GM19397 (cell line): ENCODE results near the gene ZNF804A.
"Not testable (repeated sequence)": the region's sequence is repeated elsewhere in the genome, so short reads cannot be mapped to it uniquely, and the experiment has no call there.

Experiments
- ATAC-seq: cut with Tn5 transposase; IDR thresholded peaks from one replicate; pipeline ENCODE4 v1.9.1; 2021; ENCODE audit warnings: mild to moderate bottlenecking, moderate library complexity; ENCODE audit not compliant: unreplicated experiment

The ZNF804A gene

DNA sequence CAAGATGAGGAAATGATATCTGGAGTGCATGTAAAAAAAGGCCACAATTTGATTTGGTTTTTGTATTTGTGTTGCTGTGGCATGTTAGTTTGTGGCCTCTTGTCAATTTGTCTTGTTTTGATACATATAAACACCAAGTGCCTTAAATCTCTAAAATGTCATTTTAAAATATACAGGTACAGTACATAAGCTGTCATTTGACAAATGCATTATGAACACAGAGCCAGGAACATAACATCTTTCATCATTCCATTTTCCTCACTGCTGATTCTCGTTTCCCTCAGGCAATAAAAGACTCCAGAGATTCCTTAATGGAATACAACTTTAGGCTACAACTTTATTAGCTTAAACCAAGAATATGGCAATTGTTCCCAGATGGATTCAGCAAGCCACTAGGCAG, 217.5 kb downstream of the ZNF804A start:
- ATAC-seq = no peak

DNA sequence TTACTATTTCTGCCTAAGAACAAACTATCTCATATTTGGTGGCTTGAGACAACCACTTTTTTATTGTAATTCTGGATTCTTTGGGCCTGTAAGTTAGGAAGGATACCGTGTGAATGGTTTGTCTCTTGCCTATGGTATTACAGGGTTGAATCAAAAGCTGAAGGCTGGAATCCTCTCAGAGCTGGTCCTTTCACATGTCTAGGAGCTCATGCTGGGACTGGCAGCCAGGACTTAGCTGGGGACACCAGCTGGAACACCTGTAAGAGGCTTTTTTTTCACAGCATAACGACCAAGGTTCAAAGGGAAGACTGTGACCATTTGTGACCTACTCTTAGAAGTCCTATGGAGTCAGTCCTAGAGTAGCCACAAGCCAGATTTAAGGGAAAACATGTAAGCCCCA, 226.3 kb downstream of the ZNF804A start:
- ATAC-seq = no peak

DNA sequence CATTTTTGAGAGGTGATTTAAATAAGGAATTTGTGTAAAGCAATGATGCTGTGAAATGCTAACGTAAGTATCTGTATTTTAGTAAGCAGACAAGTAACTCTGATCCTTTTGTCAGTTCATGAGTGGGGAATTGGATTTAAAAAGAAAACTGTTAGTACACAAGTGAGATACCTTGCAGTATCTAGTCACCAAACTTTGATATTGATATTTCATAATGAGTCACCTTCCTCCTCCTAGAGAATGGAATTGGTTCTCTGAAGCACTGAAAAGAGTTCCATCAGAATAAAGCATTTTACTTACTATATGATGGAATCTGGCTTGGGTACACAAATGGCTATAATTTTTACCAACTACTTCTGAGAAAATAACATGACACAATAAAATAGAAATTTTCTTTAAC, 232.2 kb downstream of the ZNF804A start:
- ATAC-seq = no peak

DNA sequence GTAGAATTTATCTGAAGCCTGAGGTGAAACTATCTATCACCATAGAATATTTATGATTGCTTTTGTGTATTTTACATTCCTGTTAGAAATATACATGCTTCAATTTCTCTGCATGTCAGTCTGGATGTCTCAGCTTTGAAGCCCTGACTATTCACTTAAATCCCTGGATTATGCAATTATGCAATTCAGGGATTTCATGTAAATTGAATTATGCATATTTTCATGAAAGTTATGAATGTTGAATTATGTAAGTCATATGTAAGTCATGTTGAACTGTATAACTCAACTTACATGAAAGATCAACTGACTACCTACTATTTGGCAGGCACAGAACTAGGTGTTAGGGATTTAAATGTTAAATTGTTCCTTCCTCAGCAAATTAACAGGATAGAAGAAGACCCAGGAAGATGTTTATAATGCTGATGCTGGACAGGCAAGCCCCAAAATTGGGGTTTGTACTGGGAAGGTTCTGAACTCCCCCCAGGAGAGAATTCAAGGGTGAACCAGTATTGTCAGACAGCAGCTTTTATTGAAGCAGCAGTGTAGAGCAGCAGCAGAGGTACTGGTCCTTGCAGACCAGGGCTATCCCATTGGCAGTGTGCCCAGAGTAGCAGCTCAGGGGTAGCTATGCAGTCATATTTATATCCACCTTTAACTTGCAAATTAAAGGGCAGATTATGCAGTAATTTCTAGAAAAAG, 236.5 kb downstream of the ZNF804A start:
- ATAC-seq = no peak

DNA sequence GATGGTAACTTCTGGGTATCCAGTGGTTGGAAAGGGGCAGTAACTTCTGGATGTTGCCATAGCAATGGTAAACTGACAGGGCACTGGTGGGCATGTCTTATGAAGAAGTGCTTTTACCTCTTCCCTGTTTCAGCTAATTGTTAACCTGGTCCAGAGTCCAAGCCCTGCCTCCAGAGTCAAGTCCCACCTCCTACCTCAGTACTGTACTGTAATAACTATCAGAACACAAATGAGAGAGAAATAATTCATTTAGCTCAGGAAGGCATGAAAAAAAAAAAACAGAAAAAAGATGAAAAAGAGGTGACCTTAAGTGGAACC, 237.0 kb downstream of the ZNF804A start:
- no peak for ATAC-seq

DNA sequence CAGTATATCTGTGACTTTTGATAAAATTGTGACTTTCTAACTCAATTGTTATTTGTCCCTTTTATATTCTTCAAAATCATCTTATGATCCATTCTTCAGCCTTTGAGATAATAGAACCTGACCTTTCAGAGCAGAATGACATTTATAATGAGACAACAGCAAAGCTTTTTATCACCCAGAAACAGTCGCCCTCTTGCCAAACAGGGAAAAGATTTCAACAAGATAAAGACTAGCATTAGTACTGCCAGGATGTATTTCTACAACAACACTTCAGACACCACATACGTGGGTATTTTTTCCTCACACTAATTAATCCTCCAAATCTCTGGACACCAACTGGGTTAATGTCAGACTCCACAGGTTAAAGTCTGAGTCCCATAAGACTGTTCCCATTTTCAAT, 249.0 kb downstream of the ZNF804A start:
- no peak for ATAC-seq

DNA sequence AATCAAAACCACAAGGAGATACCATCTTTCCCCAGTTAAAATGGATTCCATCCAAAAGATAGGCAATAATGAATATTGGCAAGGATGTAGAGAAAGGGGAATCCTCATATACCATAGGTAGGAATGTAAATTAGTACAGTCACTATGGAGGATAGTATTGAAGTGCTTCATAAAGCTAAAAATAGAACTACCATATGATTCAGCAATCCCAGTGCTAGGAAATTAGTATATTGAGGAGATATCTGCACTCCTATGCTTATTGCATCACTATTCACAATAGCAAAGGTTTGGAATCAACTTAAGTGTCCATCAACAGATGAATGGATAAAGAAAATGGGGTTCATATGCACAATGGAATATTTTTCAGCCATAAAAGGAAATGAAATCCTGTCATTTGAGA, 251.2 kb downstream of the ZNF804A start:
- ATAC-seq = no peak

DNA sequence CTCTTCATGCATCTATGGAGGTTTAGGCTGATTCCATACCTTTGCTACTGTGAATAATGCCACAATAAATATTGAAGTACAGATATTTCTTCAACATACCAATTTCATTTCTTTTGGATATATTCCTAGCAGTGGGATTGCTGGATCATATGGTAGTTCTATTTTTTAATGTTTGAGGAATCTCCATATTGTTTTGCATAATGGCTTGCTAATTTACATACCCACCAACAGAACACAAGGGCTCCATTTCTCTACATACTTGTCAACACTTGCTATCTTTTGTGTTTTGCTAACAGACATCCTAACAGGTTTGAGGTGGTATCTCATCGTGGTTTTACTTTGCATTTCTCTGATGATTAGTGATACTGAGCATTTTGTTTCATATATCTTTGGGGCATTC, 253.2 kb downstream of the ZNF804A start:
- no peak for ATAC-seq

DNA sequence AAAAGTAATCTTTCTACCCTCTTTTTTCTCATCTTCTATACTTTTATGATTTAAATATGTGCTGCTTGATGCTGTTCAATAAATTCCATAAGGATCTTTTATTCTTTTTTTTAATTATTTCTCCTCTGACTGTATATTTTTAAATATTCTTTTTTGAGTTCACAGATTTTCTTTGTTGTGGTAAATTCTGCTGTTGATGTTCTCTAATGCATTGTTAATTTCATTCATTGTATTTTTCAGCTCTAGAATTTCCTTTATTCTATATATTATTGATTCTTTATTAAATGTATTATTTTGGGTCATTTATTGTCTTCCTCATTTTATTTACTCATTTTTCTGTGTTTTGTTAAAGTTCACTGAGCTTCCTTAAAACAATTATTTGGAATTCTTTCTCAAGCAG, 260.9 kb downstream of the ZNF804A start:
- no peak for ATAC-seq

DNA sequence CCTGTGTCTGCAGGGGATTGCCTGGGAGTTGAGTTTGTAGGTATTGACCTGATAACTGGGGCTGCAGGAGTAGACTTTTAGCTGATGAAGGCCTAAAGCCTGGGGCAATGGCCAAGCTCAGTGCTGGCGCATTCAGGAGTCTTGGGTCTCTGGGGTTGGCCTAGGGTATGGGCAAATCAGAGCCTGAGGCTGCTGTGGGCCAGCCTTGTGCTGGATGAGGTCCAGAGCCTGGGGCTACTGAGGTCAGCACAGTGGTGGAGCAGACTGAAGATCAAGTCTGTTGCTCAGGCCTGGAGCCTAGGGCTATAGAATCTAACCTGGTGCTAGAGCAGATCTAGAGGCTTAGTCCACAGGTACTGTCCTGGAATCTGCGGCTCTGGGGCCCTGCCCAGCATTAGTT, 262.4 kb downstream of the ZNF804A start:
- ATAC-seq = no peak

DNA sequence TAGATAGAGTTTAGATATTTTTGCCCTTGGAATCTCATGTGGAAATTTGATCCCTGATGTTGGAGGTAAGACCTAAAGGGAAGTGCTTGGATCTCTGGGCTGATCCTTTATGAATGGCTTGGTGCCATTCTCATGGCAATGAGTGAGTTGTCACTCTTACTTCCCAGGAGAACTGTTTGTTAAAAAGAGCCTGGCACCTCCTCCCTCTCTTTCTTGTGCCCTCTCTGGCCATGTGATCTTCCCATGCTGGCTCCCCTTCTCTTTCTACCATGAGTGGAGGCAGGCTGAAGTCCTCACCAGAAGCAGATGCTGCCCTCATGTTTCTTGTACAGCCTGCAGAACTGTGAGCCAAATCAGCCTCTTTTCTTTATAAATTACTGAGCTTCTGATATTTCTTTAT, 276.9 kb downstream of the ZNF804A start:
- no peak for ATAC-seq

DNA sequence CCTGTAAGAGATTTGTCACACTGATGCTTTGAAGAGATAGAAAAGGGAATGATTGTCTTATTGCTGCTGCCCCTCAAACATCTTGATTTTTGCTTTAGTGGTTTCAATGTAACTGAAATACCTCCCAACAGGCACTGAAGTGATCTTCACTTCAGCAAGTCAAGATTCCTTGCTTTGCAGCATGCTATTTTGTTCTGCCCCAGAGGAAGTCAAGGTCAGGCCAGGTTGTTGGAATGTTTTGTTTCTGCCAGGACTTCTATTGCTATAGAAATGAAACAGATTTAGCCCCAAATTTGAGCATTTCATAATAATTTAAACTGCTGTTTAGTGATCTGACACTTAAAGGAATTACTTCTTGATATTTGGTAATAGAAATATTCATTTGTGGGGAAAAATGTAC, 277.6 kb downstream of the ZNF804A start:
- ATAC-seq = no peak

DNA sequence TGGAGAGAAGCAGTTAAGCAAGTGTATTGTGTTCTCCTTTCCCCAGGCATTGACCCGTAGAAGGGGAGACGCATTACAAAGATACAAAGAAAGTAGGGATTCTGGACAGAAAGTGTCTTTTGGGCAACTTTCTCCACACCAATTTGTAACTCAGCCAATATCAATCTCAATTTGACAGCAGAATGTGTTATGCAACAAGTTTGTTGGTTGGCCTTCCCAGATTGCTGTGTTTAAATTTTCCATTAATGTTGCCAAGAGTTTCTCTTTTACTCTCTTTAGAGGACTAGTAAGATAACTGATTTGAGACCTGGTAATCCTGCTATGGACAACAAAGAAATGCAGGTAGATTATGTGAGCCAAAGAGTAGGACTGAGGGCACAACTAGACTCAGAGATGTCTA, 279.6 kb downstream of the ZNF804A start:
- ATAC-seq = no peak

DNA sequence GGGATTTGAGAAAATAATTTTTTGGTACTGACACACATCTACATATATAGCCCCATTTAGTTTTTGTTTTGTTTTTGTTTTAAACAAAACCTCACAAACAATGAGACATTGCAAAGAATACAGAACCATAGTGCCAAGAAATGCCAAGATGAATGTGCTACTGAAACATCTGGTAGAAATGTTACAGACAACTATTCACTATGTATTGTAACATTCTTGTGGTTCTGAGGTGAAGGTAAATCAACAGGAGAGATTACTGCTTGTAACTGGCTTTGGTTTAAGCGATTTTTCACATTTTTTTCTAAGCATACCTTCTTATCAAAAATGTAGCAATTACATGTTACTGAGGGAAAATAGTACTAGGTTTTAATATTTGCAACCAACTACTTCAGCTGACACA, 281.3 kb downstream of the ZNF804A start:
- ATAC-seq = no peak

DNA sequence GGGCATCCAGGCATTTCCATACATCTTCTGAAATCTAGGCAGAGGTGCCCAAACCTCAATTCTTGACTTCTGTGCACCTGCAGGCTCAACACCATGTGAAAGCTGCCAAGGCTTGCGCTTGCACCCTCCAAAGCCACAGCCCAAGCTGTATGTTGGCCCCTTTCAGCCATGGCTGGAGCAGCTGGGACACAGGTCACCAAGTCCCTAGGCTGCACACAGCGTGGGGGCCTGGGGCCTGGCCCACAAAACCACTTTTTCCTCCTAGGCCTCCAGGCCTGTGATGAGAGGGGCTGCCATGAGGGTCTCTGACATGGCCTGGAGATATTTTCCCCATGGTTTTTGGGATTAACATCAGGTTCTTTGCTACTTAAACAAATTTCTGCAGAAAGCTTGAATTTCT, 288.3 kb downstream of the ZNF804A start:
- not testable (repeated sequence) for ATAC-seq

DNA sequence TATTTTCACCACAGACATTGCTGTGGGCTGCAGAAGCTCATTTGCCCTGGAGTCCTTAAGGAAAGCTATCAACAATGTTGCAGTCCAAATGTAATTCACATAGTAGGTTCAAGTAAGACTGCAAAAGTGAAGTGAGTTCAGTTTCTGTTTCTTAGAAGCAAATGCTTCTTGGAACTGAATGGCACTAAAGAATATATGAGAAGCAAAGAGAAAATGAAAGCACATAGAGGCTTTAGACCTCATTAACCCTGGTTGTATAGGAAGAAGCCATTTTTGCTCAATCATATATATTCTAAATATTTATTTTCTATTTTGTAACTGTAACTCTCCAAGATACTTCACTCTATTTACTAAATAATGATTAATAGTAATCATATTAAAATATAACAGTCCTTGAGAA, 292.0 kb downstream of the ZNF804A start:
- ATAC-seq = no peak

DNA sequence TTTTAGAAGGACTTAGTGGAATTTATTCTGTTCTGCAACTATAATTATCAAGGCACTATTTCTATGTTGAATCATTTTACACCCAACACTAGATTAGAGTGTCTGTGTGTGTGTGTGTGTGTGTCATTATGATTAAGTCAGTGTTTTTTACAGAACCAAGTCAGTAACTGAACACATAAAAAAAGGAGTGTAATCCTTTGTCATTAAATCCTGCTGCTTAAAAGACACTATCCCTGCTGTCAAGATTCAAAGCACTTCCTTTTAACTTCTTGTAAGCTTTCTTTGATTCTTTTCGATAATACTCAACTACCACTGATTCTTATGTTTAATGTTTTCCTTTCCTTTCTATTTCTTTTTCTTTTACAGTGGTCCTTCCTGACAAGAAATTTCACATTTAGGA, 306.7 kb downstream of the ZNF804A start:
- no peak for ATAC-seq

DNA sequence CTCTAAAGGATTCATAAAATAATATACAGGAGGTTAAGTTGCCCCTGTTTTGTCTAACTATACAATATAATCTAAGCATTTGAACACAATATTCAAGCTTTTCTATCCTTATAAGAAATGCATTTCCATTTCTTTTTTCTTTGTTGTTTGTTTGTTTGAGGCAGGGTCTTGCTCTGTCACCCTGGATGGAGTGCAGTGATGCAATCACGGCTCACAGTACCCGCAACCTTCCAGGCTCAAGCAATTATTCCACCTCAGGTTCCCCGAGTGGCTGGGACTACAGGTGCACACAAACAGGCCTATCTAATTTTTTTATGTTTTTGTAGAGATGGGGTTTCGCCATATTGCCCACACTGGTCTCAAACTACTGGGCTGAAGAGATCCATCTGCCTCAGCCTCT, 307.8 kb downstream of the ZNF804A start:
- no peak for ATAC-seq

DNA sequence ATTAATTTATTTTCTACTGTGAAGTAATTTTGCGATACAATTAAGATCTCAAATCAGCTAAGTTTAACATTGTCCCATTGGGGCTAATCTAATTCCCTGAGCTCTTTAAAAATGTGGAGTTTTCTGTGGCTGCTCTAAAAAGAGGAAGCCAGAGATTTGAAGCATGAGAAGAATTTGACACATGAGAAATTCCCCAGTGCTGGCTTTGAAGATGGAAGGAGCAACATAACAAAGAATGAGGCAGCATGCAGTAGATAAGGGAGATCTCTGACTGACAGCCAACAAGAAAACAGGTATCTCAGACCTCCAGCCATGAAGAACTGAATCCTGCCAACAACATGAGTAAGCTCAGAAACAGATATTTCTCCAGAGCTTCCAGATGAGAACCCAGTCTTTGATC, 308.4 kb downstream of the ZNF804A start:
- no peak for ATAC-seq

DNA sequence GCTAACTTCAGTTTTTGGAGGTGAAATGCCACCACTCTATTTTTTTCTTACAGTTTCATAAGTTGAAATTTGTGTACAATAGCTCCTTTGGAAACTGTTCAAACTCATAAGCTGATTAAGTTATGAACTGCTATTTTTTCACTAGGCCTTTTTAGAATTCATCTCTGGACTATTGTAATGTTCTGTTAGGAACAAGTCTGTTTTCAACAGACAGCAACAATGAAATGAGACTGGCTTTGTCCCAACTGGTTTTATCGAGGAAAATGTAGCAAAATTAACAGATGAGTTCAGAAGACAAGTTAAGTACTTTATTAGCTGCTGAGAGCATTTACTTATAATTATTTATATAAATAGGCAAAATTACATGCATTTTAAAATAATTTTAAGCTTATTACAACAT, 310.6 kb downstream of the ZNF804A start:
- no peak for ATAC-seq

DNA sequence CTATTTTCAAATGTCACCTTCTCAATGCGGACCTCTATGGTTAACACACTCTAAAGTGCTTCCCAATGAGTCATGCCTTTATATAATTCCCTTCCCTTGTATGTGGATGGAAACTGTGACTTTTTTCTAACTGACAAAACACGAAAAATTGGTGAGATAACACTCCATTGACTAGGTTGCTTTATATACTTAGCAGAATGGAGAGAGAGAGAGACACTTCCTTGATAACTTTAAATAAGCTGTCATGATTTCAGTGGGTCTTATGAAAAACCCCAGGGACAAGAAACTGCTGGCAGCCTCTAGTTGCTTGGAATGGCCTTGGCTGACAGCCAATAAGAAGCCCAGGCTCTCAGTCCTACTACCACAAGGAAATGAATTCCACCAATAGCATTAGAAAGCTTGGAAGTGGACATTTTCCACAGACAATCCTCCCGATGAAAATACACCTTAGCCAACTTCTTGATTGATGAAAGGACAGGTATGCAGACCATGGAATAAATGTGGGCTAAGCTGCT, 322.2 kb downstream of the ZNF804A start:
- ATAC-seq = no peak

DNA sequence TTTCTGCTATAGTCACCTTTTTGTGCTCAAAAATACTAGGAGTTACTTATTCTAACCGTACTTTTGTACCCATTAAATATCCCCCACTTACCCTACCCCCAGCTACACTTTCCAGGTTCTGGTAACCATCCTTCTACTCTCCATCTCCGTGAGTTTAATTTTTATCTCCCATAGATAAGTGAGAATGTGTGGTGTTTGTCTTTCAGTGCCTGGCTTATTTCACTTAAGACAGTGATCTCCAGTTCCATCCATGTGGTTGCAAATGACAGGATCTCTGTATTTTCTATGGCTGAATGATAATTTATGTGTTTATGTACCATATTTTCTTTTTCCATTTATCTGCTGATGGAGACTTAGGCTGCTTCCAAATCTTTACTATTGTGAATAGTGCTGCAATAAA, 323.3 kb downstream of the ZNF804A start:
- ATAC-seq = no peak

DNA sequence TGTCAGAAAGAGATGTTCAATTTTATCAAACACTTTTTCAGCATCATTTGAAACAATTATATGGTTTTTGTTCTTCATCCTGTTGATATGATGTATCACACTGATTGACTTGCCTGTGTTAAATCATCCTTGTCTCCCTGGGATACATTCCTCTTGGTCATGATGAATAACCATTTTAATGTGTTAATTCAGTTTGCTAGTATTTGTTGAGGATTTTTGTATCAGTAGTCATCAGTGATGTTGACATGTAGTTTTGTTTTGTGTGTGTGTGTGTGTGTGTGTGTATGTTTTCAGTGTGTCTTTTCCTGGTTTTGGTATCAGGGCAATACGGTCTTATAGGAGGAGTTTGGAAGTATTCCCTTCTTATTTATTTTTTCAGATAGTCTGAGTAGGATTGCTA, 325.4 kb downstream of the ZNF804A start:
- no peak for ATAC-seq
